Measurements from ENCODE around the gene MBL2.

- TF ChIP-seq EP300 (IDR thresholded peaks at IDR 0.05) (no peak), CTCF (IDR thresholded peaks at IDR 0.05) (no peak)
Measured at GRCh38 chr10:52739380-52740154, 33.0 kb downstream of the MBL2 start.

Measured in sigmoid colon (tissue), 4 donors.